Neural progenitor cell (in vitro differentiated cells): ENCODE measurements around the gene TMEM121B.

Experiments
- CTCF ChIP-seq: fragments of 200-600 bp; sonication (generic); IDR thresholded peaks from 2 replicates; pipeline ENCODE4 v1.5.1; 2017; ENCODE audit warnings: antibody characterized with exemption, mild to moderate bottlenecking
- EZH2phosphoT487 ChIP-seq: fragments of 200-600 bp; sonication (generic); IDR thresholded peaks from 2 replicates; pipeline ENCODE4 v1.6.1; 2017; ENCODE audit warnings: antibody characterized with exemption

DNA sequence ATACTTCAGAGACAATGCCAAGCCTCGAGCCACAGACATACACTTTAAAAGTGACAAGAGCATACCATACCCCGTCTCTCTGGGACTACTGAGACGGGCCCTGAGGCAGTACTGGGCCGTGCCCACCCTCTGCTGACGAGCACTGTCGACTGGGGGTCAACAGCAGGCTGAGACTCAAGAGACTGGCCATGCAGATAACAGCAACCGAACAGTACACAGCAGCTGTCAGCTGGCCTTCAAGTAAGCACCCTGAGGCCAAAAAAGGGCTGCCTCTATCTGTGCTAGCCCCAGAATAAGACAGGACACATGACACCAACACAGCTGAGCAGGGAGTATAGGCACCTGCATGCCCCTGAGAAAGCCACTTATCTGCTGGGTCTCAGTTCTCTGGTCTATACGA is 18.9 kb upstream of the TMEM121B start:
- TF ChIP-seq CTCF: no peak
- no peak for TF ChIP-seq EZH2phosphoT487
